Measurements from ENCODE around the gene IL5. TPM values are rescaled to one million over a fixed set of nuclear protein-coding genes. Genes with fewer than 3 reads are reported as not detected.
A peak's percentile ranks its signal among the peaks of the same experiment; 100 is the strongest.

IL5 gene
- total RNA-seq, 1 donor from 2014 or later = not detected

- H3K27ac Mint-ChIP-seq = peak overlapping the region; percentile 80
- H3K27me3 Mint-ChIP-seq = no peaks in the 10 kb centered on the region
- peak; percentile 57 for DNase-seq (ENCODE audit: extremely low spot score, unreplicated experiment)
These were observed 41.1 kb downstream of the IL5 start for GRCh38 chr5:132501961-132502931.

GRCh38 chr5:132501629-132501956 is 41.7 kb downstream of the IL5 start:
- peak; percentile 34 for DNase-seq (ENCODE audit: extremely low spot score, unreplicated experiment)
- no peak overlapping the region for H3K4me3 Mint-ChIP-seq
- H3K27ac Mint-ChIP-seq = peak overlapping the region; percentile 80
- no peaks in the 10 kb centered on the region for H3K36me3 Mint-ChIP-seq
- no peaks in the 10 kb centered on the region for H3K4me1 Mint-ChIP-seq (ENCODE audit: unreplicated experiment)
- H3K9me3 Mint-ChIP-seq = no peaks in the 10 kb centered on the region
- no peak for TF ChIP-seq CTCF (conservative IDR thresholded peaks at IDR 0.05)
- H3K27me3 Mint-ChIP-seq = no peaks in the 10 kb centered on the region

More at GRCh38 chr5:132501961-132502931, 41.1 kb downstream of the IL5 start:
- H3K4me1 Mint-ChIP-seq (ENCODE audit: unreplicated experiment) = no peaks in the 10 kb centered on the region
- TF ChIP-seq CTCF (conservative IDR thresholded peaks at IDR 0.05) = no peak
- no peaks in the 10 kb centered on the region for H3K36me3 Mint-ChIP-seq
- no peaks in the 10 kb centered on the region for H3K9me3 Mint-ChIP-seq
- no peak overlapping the region for H3K4me3 Mint-ChIP-seq

GRCh38 chr5:132500931-132501628 is 42.2 kb downstream of the IL5 start:
- Mint-ChIP-seq H3K36me3 (no peaks in the 10 kb centered on the region), H3K4me3 (no peak overlapping the region), H3K4me1 (ENCODE audit: unreplicated experiment) (no peaks in the 10 kb centered on the region), H3K9me3 (no peaks in the 10 kb centered on the region), H3K27ac (peak overlapping the region; percentile 80), H3K27me3 (no peaks in the 10 kb centered on the region)
- TF ChIP-seq CTCF (conservative IDR thresholded peaks at IDR 0.05) = peak; percentile 80
- DNase-seq (ENCODE audit: extremely low spot score, unreplicated experiment) = peak; percentile 72

GRCh38 chr5:132500244-132500930 is 42.9 kb downstream of the IL5 start:
- no peak for TF ChIP-seq CTCF (conservative IDR thresholded peaks at IDR 0.05)
- peaks cover 3% of the 10 kb centered on the region for H3K4me1 Mint-ChIP-seq (ENCODE audit: unreplicated experiment)
- no peaks in the 10 kb centered on the region for H3K27me3 Mint-ChIP-seq
- H3K36me3 Mint-ChIP-seq = no peaks in the 10 kb centered on the region
- peak; percentile 53 for DNase-seq (ENCODE audit: extremely low spot score, unreplicated experiment)
- peak overlapping the region; percentile 22 for H3K27ac Mint-ChIP-seq
- no peaks in the 10 kb centered on the region for H3K9me3 Mint-ChIP-seq
- no peak overlapping the region for H3K4me3 Mint-ChIP-seq

- Mint-ChIP-seq H3K36me3 (no peaks in the 10 kb centered on the region), H3K27me3 (peaks cover under 1% of the 10 kb centered on the region), H3K9me3 (no peaks in the 10 kb centered on the region), H3K4me3 (no peak overlapping the region), H3K27ac (peak overlapping the region; percentile 22), H3K4me1 (ENCODE audit: unreplicated experiment) (peaks cover 5% of the 10 kb centered on the region)
- DNase-seq (ENCODE audit: extremely low spot score, unreplicated experiment) = peak; percentile 52
- no peak for TF ChIP-seq CTCF (conservative IDR thresholded peaks at IDR 0.05)
These were observed 43.7 kb downstream of the IL5 start for GRCh38 chr5:132499440-132500243.

Measured in type B pancreatic cell (in vitro differentiated cells).